ENCODE data around the gene TAF15. TPM values are rescaled to one million over a fixed set of nuclear protein-coding genes. Genes with fewer than 3 reads are reported as not detected.

TAF15 gene
- total RNA-seq, 1 donor from 2014 or later = 280 TPM

DNA sequence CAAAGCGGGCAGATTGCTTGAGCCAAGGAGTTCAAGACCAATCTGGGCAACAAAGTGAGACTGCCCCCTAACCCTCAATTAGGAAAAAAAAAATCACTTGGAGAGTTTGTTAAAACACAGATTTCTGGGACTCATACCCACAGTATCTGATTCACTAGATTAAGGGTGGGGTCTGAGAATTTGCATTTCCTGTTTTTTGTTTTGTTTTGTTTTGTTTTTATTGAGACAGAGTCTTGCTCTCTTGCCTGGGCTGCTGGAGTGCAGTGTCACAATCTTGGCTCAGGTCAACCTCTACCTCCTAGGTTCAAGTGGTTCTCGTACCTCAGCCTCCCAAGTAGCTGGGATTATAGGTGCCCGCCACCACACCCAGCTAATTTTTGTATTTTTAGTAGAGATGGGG is 58.3 kb downstream of the TAF15 start:
- intact Hi-C loops (cut with micrococcal nuclease) = no loop called here

DNA sequence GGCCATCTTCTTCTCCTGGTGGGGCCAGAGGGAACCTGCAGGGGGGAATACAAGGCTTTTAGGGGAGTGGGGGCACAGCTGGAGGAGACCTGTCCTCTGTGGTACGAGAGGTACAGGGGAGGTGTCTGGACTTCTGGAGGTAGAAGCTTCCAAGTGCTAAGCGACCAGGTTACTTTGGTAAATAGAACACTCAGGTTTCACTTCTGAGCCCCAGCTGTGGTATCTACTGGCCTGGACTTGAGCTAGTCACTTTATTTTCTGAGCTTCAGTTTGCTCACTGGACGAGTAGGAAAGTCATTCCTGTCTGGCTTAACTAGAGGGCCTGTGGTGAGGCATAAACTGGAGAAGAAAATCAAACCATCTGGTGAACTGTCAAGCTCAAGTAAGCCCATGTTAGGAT is 59.5 kb downstream of the TAF15 start, which contains the start of gene HEATR9:
Gene HEATR9 (minus strand): TSS at position 155 of the 400 bp plus-strand sequence. CDS start 149 bp downstream, at position 6.
- intact Hi-C loops (cut with micrococcal nuclease) = no loop called here

DNA sequence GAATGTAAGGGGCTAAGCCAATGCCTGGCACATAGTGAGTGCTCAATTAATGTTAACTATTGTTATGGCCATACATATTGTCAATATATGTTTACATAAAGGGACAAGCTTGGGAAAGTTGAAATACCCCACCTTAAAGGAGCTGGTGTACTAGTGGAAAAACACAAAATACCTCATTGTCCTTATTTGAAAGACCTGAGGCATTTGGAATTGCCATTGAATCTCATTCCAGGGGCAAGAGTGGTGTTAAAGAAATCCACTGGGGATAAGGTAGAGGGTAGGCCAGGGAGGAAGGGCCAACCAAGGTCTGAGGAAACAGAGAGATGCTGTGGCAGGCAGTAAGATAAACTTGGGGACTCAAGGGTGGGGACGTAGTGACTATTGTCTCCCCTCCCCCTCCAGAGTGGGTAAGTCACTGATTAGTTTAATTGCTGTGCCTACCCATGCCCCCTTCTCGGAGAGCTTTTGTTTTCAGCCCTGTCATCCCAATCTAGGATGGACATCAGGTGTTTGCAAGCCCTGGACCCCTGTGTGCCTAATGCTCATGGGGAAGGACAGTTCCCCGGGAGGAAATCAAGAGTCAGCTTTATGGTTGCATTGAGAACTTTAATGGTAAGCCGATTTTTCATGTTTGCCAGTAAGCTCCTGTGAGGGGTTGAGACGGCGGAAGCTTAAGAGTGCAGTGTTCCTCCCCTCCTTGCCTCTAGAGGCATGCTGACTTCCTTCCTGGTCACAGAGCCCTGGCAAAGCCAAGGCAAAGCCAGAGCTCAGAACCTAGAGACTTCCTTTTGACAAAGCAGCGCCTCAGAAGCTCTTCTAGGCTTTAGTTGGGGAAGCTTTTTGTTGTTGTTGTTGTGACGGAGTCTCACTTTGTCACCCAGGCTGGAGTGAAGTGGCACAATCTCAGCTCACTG is 61.9 kb downstream of the TAF15 start:
- intact Hi-C loops (cut with micrococcal nuclease) = no loop called here

DNA sequence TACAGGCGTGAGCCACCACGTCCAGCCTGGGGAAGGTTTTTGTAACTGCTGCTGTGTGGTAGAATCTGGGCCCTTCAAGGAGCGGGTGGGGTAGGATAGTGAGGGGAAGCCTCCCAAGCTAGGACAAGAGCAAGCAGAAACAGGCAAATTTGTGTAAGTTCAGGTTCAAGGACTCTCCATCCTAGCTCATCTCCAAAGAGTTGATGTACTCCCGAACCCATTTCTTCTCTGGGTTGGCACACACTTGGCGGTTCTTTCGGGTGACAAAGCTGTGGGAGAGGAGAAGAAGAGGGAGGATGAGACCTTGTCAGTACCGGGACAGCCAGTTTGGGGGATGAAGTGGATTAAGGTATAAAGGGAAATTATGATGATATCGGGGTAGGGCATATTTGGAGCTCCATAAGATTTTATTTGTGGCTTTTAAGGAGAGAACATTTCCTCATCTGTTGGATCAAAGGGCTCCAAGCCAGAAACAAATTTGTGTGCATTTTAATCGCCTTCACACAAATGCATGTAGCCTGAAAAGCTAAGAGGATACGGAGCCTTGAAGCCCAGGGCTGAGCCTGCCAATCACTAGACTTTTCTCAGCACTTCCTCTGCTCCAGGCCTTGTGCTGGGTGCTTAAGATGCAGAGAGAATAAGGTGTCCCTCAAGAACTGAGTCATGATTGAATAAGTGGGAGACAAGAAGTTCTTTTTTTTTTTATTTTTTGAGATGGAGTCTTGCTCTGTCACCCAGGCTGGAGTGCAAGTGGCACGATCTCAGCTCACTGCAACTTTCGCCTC is 63.1 kb downstream of the TAF15 start:
- intact Hi-C loops (cut with micrococcal nuclease) = no loop called here

DNA sequence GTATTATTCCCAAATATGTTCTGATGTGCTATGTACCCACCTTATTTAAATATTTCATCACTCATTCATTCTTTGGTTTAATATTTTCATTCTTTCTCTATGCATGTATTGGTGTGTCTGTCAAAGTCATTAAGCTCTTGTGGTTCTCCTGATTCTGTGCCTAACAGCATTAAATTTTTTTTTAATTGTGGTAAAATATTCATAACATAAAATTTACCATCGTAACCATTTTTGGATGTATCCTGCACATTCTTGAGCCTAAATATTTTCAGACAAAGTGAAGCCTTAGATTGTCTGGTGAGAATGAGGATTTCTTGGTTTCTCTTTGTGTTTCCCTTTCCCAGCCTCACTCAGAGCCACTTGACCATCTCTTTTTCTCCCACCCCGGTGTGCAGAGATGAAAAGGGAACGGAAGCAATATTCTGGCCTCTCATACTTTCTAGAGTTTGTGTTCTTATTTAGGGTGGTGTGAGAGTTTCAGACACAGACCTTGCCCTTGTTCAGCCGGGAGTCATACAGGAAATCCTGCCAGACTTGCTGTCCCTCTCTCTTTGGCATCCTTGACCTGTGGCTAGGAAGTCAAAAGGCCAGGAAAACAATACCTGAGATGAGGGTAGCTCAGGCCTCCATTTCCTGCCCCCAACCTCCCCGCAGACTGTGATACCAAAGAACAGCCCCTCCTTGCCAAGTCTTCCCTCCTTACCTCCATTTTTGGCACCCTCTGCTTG is 66.0 kb downstream of the TAF15 start:
- intact Hi-C loops (cut with micrococcal nuclease) = no loop called here

DNA sequence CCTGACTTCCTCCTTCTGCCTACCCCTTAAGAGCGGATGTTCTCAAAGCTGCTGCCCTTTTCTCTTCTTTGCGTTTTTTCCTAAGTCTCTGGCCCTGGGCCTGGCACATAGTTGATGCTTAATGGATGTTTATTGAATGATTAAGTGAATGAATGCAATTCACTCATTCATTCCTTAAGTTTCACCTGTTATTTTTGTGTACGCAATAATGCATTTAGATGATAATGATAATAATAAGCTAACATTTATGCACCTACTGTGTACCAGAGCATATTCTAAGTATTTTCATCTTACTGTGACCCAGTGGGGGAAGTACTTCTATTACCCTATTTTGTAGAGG is 66.5 kb downstream of the TAF15 start:
- intact Hi-C loops (cut with micrococcal nuclease) = loop anchor here (2.0 kb wide), 1 partner anchor 15 kb away; no protein-coding TSS in a partner anchor

DNA sequence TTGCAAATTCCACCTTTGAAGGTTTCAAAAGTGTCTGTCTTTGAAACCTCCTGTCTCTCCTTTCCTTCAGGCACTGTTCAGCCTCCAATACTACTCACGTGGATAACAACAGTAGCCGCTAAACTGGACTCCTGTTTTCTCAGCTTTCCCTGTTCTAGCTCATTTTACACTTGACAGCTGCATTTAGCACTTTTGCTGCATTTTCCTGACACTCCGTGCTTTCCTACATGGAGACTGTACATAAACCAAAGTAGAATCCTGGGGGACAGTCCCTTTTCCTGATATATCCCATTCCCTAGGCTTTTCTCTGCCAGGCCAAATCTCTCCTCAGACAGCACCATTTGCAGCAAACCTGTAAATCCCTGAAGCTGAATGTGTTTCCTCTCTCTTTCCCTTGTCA is 67.2 kb downstream of the TAF15 start:
- intact Hi-C loops (cut with micrococcal nuclease) = loop anchor here (2.0 kb wide), 1 partner anchor 14 kb away; no protein-coding TSS in a partner anchor

DNA sequence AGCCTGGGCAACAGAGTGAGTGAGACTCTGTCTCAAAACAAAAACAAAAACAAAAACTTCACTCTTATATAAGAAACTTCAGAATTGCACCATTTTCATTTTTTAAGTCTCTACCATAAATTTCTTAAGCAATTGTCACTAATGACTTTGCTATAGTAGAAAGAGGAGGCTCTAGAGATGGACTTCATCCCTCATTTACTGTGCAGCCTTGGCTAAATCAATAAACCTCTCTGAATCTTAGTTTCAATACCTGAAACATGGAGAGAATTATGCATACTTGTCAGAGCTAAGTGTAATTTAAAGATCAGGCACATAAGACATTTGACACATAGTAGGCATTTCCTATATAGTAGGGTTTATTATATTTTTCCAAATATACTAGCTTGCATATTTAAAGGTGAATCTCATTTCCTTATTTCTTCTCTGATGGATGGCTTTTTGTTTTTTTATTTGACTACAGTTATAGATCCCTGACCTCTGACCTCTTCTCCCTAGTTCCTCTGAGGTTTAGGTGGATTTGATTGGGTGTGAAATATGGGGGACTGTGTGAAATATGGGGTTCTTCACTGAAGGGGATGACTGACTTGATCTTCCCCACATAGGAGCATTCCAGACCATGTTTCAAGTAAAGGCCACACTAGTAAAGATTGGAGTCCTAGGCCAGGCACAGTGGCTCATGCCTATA is 68.2 kb downstream of the TAF15 start:
- intact Hi-C loops (cut with micrococcal nuclease) = loop anchor here (2.0 kb wide), 1 partner anchor 13 kb away; no protein-coding TSS in a partner anchor

DNA sequence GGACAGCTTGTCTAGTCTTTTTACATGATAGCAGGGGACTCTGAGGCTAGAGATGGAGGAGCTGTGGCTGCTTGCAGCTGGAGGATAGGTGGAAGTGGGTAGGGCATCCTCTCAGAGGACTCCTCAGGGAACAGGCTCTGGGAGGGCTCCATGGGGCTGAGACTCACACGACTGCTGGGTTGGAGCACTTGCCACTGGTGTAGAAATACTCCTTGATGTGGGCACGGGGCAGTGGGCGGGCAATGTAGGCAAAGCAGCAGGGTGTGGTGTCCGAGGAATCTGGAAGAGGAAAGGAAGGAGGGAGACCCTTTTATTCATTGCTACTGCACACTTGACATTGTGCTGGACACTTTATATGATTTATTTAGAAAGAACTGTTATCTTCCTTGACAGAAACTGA is 69.1 kb downstream of the TAF15 start:
- intact Hi-C loops (cut with micrococcal nuclease) = no loop called here

DNA sequence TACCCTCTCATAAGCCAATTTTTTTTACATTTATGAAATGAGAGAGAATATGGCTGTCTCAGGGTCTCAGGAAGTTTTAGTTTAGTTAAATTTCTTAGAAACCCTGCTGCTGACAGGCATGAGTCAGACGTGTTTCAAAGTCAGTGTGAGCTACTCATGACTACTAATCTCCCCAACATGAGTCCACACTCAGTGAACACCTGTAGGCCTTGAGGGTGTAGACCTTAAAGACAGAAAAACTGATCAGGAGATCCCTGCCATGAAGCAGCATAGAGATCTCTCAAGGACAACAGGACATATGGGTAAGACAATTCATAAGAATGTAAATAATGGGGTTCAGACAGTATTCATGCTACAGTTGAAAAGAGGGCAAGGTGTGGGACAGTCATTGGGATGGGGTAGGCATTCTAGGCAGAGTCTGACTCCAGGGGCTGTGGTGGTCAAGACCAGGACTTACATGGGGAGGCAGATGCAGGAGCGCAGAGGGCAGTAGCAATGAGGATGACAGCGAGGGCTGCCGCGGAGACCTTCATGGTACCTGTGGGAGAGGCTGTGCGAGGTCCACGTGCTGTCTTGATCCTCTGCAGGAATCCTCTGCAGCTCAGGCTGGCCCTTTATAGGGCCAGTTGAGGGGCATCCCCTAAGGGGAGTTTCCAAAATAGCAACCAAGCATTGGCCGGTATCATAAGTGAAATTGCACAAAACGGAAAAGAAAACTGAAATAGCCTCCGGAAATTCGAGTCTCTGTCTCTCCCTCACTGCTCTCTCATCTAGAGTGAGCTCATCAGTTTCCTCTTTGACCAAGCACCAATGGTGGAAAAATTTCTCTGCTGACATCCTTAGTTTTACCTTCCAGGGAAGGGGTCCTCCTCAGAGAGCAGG is 70.7 kb downstream of the TAF15 start, which contains the start of gene CCL5:
Gene CCL5 (minus strand): TSS at position 588 of the 882 bp plus-strand sequence.
- intact Hi-C loops (cut with micrococcal nuclease) = loop anchor here (1.0 to 2.0 kb wide), 3 partner anchors 9 to 71 kb away; partner anchors contain the start of genes RDM1 and TAF15

DNA sequence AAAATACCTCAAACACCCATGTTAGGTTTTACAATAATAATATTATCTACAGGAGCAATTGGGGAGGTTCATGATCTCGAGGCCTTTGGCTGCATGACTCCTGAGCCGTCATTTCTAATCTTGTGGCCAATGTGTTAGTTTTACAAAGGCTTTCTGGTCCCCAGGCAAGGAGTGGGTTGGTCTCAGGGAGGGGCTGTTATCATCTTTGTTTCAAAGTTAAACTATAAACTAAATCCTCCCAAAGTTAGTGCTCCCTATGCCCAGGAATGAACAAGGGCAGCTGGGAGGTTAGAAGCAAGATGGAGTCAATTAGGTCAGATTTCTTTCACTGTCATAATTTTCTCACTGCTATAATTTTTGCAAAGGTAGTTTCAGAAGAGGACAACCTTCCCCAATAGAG is 80.0 kb downstream of the TAF15 start:
- intact Hi-C loops (cut with micrococcal nuclease) = loop anchor here (1.0 kb wide), 1 partner anchor 9 kb away; the partner anchor contains the start of gene CCL5

DNA sequence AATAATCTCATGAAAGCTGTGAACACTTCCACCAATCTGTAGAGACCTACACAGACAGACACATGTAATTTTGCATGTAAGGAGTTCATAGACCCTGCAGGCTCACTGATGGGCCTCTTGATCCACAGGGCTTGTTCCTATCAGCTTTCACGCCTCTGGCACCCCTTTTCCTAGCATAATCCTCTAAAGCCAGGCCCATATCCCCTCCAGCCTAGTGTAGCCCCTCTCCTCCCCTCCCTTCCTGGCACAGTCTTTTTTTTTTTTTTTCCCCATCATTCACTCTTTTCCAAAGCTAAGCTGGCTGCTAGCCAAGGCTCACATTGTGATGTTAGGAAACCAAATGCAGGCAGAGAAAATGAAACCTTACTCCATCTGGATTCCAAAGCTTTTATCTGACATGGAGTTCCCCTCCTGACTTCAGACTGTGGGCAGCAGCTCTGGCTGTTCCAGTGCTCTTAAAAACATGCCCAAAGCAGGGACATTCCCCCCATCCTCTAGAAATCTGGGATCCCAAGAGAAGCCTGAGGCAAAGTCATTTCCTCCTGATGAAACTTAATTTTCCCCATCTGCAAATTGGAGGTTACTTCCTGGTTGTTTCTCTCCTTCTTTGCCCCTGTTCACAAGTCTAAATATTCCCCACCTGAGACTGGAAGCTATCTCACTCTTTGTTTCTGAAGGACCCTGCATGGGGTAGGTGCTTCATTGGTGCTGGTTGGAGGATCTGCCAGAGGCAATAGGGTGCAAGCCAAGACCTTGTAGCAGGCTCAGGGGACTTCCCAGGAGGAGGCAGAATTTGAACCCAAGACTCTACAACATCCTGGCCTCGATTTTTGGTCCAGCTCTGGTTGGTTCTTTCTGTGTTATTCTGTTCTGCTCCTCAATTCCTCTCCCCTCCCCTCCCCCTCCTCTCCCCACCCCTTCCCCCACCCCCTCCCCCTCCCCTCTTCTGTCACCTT is 80.8 kb downstream of the TAF15 start:
- intact Hi-C loops (cut with micrococcal nuclease) = loop anchor here (1.0 to 10.0 kb wide), 8 partner anchors 8 to 301 kb away; partner anchors contain the start of genes CCL5, RDM1 and TAF15

DNA sequence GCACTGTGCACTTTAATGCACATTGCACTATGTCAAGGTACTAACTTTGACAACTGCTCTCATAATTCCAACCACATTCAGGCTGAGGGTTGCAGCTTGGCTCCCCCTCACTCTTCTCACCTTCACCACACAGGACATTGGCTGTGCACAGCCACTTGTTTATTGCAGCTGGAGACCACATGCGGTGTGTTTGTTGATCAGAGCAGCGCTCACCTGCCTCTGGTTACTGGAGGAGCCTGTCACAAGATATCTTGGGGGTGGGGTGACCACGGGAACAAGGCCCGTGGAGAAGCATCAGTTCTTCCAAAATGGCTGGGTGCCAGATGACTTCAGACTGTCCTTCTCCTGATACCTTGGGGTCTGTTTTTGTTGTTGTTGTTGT is 81.5 kb downstream of the TAF15 start:
- intact Hi-C loops (cut with micrococcal nuclease) = loop anchor here (1.0 to 10.0 kb wide), 7 partner anchors 8 to 302 kb away; partner anchors contain the start of genes RDM1 and TAF15

DNA sequence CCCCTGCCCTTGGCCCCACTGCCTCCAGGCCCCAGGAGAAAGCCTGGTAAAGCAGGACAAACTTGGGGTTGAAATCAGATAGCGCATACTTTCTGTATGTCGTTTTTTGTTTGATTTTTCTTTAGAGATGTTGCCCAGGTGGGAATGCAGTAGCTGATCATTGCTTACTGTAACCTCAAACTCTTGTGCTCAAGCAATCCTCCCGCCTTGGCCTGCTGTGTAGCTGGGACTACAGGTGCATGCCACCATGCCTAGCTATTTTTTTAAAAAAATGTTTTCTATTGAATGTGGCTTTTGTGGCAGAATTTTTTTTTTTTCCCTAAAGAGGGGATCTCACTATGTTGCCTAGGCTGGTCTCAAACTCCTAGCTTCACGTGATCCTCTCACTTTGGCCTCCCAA is 82.0 kb downstream of the TAF15 start:
- intact Hi-C loops (cut with micrococcal nuclease) = loop anchor here (2.0 to 10.0 kb wide), 3 partner anchors 14 to 302 kb away; no protein-coding TSS in a partner anchor

DNA sequence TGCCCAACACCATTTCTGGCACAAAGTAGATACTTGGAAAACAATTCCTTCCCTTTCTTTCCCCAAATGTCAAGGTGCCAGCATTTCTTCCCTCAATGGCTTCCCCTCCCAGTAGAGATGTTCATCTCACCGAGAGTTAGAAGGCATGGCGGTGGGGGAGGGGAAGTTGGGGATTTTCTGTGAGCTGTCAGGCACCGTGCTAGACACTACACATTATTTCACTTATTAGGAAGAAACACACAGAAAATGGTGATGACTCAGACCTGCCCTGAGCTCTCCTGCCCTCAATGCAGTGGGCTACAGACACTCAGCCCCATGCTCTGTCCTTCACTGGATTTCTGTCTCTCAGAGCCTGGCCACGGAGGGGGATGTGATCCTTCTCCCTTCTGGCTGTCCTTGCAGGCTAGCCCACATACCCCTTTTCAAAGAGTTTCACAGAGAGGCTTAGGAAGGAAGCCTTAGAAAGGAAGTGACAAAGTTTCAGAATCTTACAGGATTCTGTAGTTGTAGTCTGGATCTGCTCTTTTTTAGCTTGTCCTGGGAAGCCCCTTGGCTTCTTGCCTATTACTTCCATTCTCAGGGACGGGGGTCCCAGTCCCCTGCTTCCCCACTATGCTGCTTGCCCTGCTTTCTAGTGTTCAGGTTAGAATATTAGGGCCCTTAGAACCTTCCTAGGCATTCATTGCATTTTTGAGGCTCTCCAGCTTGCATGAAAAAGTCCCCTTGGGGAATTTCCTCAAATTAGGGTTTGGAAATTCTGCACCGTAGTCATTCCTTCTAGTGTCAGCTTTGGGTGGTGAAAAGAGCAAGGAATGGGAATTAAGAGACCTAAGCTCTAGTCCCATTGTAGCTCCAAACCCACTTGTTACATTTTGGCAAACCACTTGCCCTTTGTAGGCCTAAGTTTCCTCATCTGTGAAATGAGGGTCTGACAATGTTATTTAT is 83.1 kb downstream of the TAF15 start:
- intact Hi-C loops (cut with micrococcal nuclease) = loop anchor here (10.0 kb wide), 1 partner anchor 192 kb away; no protein-coding TSS in a partner anchor

DNA sequence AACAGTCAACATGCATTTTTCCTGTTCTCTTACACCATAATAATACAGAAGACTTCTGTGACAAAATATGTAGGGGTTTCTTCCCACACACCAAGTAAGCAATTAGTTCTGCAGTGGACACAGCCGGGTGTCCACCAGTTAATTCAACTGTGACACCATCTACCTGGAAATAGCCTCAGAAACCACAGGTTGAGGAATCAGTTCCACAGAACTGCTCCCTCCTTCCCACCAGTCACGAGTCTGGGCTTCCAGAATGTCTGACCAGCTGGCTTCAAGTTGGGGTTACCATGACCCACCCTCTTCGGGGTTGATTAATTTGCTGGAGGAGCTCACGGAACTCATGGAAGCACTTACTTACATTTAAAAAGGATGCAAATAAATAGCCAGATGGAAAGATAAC is 84.5 kb downstream of the TAF15 start:
- intact Hi-C loops (cut with micrococcal nuclease) = loop anchor here (10.0 kb wide), 1 partner anchor 191 kb away; no protein-coding TSS in a partner anchor

DNA sequence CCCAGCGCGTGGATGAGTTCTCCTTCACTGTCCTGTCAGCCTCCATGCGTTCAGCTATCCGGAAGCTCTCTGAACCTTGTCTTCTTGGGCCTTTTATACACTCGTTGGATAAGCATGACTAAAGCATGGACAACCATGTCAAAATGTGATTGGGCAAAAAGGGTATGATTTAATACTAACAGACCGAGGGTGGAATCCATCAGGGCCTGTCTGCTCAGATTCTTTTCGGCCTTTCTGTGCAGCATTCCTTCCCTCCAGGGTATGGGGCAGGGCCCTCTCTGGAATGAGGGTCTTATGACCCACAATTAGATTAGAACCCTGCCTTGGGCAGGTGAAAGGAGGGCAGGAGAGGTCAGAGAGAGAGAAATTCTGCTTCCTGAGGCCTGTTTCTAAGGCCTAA is 84.9 kb downstream of the TAF15 start:
- intact Hi-C loops (cut with micrococcal nuclease) = loop anchor here (10.0 kb wide), 1 partner anchor 191 kb away; no protein-coding TSS in a partner anchor
